Liver (tissue), 9 donors: ENCODE results near the gene PIAS1. TPM values are rescaled to one million over a fixed set of nuclear protein-coding genes. Genes with fewer than 3 reads are reported as not detected.

Source experiments
- DNase-seq: peaks from one replicate; pipeline ENCODE4 v3.0.0-alpha.2; 2017; ENCODE audit warnings: low spot score
- H3K27ac ChIP-seq, 2 donors: one replicate each; pipeline ENCODE4 v1.7.0; 2013; ENCODE audit warnings: inconsistent platforms in 2 of 2, low read length in 2 of 2, control low read depth in 1 of 2, low read depth in 1 of 2, mild to moderate bottlenecking in 1 of 2
- H3K27me3 ChIP-seq, 4 donors: one replicate each; pipeline versions ENCODE4 v1.6.1 to v1.7.0; 2013; ENCODE audit warnings: low read length in 3 of 4, inconsistent platforms in 1 of 4, mild to moderate bottlenecking in 1 of 4, moderate library complexity in 1 of 4; ENCODE audit not compliant: control insufficient read depth in 4 of 4, insufficient read depth in 4 of 4
- H3K36me3 ChIP-seq, 4 donors: one replicate each; pipeline versions ENCODE4 v1.6.1 to v1.7.0; 2013; ENCODE audit warnings: low read length in 3 of 4, mild to moderate bottlenecking in 3 of 4, low read depth in 1 of 4, moderate library complexity in 1 of 4; ENCODE audit not compliant: control insufficient read depth in 4 of 4, insufficient read depth in 3 of 4
- H3K4me1 ChIP-seq, 4 donors: one replicate each; pipeline versions ENCODE4 v1.6.1 to v1.7.0; 2013; ENCODE audit warnings: low read length in 3 of 4, mild to moderate bottlenecking in 3 of 4, moderate library complexity in 1 of 4; ENCODE audit not compliant: control insufficient read depth in 4 of 4, insufficient read depth in 4 of 4
- H3K4me3 ChIP-seq, 3 donors: one replicate each; pipeline versions ENCODE4 v1.6.1 to v1.7.0; 2013; ENCODE audit warnings: low read length in 3 of 3, control low read depth in 1 of 3, low read depth in 1 of 3, mild to moderate bottlenecking in 1 of 3
- H3K9ac ChIP-seq, 2 donors: one replicate each; pipeline ENCODE4 v1.7.0; 2013; ENCODE audit warnings: low read length in 2 of 2, mild to moderate bottlenecking in 2 of 2, moderate library complexity in 2 of 2, control low read depth in 1 of 2, low read depth in 1 of 2
- H3K9me3 ChIP-seq, 4 donors: one replicate each; pipeline versions ENCODE4 v1.6.1 to v1.7.0; 2013; ENCODE audit warnings: low read length in 3 of 4; ENCODE audit not compliant: control insufficient read depth in 4 of 4
- EGR1 ChIP-seq, 2 donors: IDR thresholded peaks; 2 replicates each; pipeline ENCODE4 v1.6.1; 2016 to 2018; ENCODE audit warnings: antibody characterized with exemption in 2 of 2, low read depth in 2 of 2
- FOXA1 ChIP-seq: IDR thresholded peaks from 2 replicates; pipeline ENCODE4 v1.6.1; 2016; ENCODE audit warnings: antibody characterized with exemption
- FOXA2 ChIP-seq: IDR thresholded peaks from 2 replicates; pipeline ENCODE4 v1.6.1; 2016; ENCODE audit warnings: antibody characterized with exemption
- HNF4G ChIP-seq: IDR thresholded peaks from 2 replicates; pipeline ENCODE4 v1.6.1; 2016; ENCODE audit warnings: antibody characterized with exemption
- RAD21 ChIP-seq, 2 donors: IDR thresholded peaks; 2 replicates each; pipeline ENCODE4 v1.6.1; 2016; ENCODE audit warnings: antibody characterized with exemption in 2 of 2, mild to moderate bottlenecking in 2 of 2
- REST ChIP-seq: IDR thresholded peaks from 2 replicates; pipeline ENCODE4 v1.6.1; 2016; ENCODE audit warnings: antibody characterized with exemption, mild to moderate bottlenecking
- RXRA ChIP-seq, 2 donors: IDR thresholded peaks; 2 replicates each; pipeline ENCODE4 v1.6.1; 2017 to 2018; ENCODE audit warnings: antibody characterized with exemption in 2 of 2, mild to moderate bottlenecking in 1 of 2
- TAF1 ChIP-seq: conservative IDR thresholded peaks from 2 replicates; pipeline ENCODE4 v1.6.1; 2016; ENCODE audit warnings: antibody characterized with exemption, mild to moderate bottlenecking
- ZBTB33 ChIP-seq: IDR thresholded peaks from 2 replicates; pipeline ENCODE4 v1.6.1; 2016; ENCODE audit warnings: antibody characterized with exemption
- WGBS: extraction: QIAGEN DNeasy Blood & Tissue Kit; methylation state at CpG from one replicate; pipeline ENCODE4 v1.1.7; 2013; 5-methylcytosine and 5-hydroxymethylcytosine counted together
- polyA plus RNA-seq, 2 donors: library from polyadenylated mRNA; stranded (reverse) in 1 of 2; unstranded in 1 of 2; fragments of 200-250 nt in 1 of 2; fragments of >200 nt in 1 of 2; fragmentation: Nextera tagmentation in 1 of 2; extraction: Ambion mirVana in 1 of 2; gene quantifications; one replicate each; pipeline versions ENCODE4 v1.2.1 to v1.2.3, GENCODE V29; 2013 to 2015
- total RNA-seq, 2 donors: library from RNA; depleted of rRNA; stranded (reverse); fragments of >200 nt; gene quantifications; one replicate each; pipeline ENCODE4 v1.2.3, GENCODE V29; 2014
- TF ChIP-seq, protein P1 (sequence below): IDR thresholded peaks from 2 replicates; pipeline ENCODE4 v1.6.1; 2016; ENCODE audit warnings: antibody characterized with exemption
- TF ChIP-seq, protein P2 (sequence below): fragments of 150-350 bp; IDR thresholded peaks from 2 replicates; pipeline ENCODE4 v1.5.1; 2017; ENCODE audit warnings: improper control_type of control experiment, low read depth, low read length; ENCODE audit not compliant: missing input control
- TF ChIP-seq, protein P3 (sequence below): IDR thresholded peaks from 2 replicates; pipeline ENCODE4 v1.6.1; 2016; ENCODE audit warnings: antibody characterized with exemption
- donor health status: healthy.
- donor health status: healthy.
- donor health status: healthy.
- donor health status: healthy.
- donor health status: healthy.

PIAS1 gene
- total and polyA plus RNA-seq, 4 donors = 5.6 to 18.8 (median 13.2) TPM

- 86% methylated on average over 1 of the region's 1 CpG for WGBS
- DNase-seq = no peak
- H3K9ac ChIP-seq = no peak overlapping the region
- H3K27me3 ChIP-seq = no peaks in the 10 kb centered on the region
- peaks cover 0 to 3% (median 0%) of the 10 kb centered on the region in 4 donors for H3K4me1 ChIP-seq
- no peak overlapping the region for H3K27ac ChIP-seq
- no peaks in the 10 kb centered on the region for H3K9me3 ChIP-seq
- TF ChIP-seq, protein P1, sequence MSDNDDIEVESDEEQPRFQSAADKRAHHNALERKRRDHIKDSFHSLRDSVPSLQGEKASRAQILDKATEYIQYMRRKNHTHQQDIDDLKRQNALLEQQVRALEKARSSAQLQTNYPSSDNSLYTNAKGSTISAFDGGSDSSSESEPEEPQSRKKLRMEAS = no peak
- TF ChIP-seq RAD21 (IDR thresholded peaks at IDR 0.05) (no peak), HNF4G (no peak)
- H3K36me3 ChIP-seq = peaks cover 2 to 15% (median 4%) of the 10 kb centered on the region in 4 donors
- no peak overlapping the region for H3K4me3 ChIP-seq
Measured at GRCh38 chr15:68143785-68144184, 89.7 kb downstream of the PIAS1 start.

DNA sequence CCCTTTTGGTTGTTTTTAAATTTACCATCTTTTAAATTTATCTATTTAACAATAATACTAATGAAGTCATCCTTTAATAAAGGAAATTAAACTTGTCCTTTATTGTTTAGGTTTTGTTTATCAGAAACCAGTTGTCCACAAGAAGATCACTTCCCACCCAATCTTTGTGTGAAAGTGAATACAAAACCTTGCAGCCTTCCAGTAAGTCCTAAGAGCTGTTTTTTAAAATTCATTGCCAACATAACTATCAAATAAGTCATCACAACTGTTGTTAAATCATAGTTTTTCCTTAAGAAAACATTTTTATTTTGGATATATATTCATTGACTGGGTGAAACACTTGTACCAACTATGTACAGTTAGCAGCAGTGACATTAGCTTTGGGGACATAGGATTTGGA lies 91.6 kb downstream of the PIAS1 start:
- Histone ChIP-seq H3K4me3 (no peak overlapping the region), H3K27me3 (no peaks in the 10 kb centered on the region), H3K36me3 (peaks cover 2 to 15% (median 4%) of the 10 kb centered on the region in 4 donors), H3K27ac (no peak overlapping the region), H3K9me3 (no peaks in the 10 kb centered on the region), H3K4me1 (no peaks in the 10 kb centered on the region), H3K9ac (no peak overlapping the region)
- no peak for DNase-seq
- TF ChIP-seq, protein P2, sequence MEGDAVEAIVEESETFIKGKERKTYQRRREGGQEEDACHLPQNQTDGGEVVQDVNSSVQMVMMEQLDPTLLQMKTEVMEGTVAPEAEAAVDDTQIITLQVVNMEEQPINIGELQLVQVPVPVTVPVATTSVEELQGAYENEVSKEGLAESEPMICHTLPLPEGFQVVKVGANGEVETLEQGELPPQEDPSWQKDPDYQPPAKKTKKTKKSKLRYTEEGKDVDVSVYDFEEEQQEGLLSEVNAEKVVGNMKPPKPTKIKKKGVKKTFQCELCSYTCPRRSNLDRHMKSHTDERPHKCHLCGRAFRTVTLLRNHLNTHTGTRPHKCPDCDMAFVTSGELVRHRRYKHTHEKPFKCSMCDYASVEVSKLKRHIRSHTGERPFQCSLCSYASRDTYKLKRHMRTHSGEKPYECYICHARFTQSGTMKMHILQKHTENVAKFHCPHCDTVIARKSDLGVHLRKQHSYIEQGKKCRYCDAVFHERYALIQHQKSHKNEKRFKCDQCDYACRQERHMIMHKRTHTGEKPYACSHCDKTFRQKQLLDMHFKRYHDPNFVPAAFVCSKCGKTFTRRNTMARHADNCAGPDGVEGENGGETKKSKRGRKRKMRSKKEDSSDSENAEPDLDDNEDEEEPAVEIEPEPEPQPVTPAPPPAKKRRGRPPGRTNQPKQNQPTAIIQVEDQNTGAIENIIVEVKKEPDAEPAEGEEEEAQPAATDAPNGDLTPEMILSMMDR = no peak
- no peak for TF ChIP-seq REST
- TF ChIP-seq ZBTB33 = no peak
- TF ChIP-seq TAF1 = no peak
- TF ChIP-seq RXRA (IDR thresholded peaks at IDR 0.05) = no peak
- TF ChIP-seq, protein P1 = no peak
- TF ChIP-seq FOXA1 = no peak
- TF ChIP-seq FOXA2 = no peak
- TF ChIP-seq, protein P3, sequence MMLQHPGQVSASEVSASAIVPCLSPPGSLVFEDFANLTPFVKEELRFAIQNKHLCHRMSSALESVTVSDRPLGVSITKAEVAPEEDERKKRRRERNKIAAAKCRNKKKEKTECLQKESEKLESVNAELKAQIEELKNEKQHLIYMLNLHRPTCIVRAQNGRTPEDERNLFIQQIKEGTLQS = no peak
- TF ChIP-seq EGR1 (IDR thresholded peaks at IDR 0.05; ENCODE audit: low read depth in 2 of 2) = no peak
